Cardiac muscle cell (in vitro differentiated cells and primary cell): ENCODE measurements around the gene IMMP2L. TPM values are rescaled to one million over a fixed set of nuclear protein-coding genes. Genes with fewer than 3 reads are reported as not detected.

ENCODE experiments used
- DNase-seq, 2 donors: peaks; one replicate each; pipeline versions ENCODE4 v3.0.0 to v3.0.0-alpha.2; 2010 to 2017; ENCODE audit warnings: low read depth in 1 of 2, low spot score in 1 of 2
- H3K27ac ChIP-seq: fragments of 200-600 bp; sonication (generic); 2 replicates; pipeline ENCODE4 v1.5.1; 2016
- H3K27me3 ChIP-seq: fragments of 200-600 bp; sonication (generic); 2 replicates; pipeline ENCODE4 v1.6.0; 2016; ENCODE audit warnings: control low read depth
- H3K36me3 ChIP-seq: fragments of 200-600 bp; sonication (generic); 2 replicates; pipeline ENCODE4 v1.5.1; 2016; ENCODE audit warnings: control low read depth
- H3K4me1 ChIP-seq: fragments of 200-600 bp; sonication (generic); 2 replicates; pipeline ENCODE4 v1.8.1; 2017; ENCODE audit warnings: low read depth, mild to moderate bottlenecking, mixed run types
- H3K4me3 ChIP-seq: fragments of 200-600 bp; sonication (generic); 2 replicates; pipeline ENCODE4 v1.5.1; 2016; ENCODE audit warnings: mild to moderate bottlenecking
- H3K9me3 ChIP-seq: fragments of 200-600 bp; sonication (generic); 2 replicates; pipeline ENCODE4 v1.5.1; 2017; ENCODE audit warnings: low read depth, mild to moderate bottlenecking, control low read depth
- CTCF ChIP-seq: IDR thresholded peaks from 2 replicates; pipeline ENCODE4 v1.5.1; 2012; ENCODE audit warnings: low read depth, mild to moderate bottlenecking, low read length
- polyA plus RNA-seq: library from polyadenylated mRNA; unstranded; fragments of >200 nt; fragmentation: Nextera tagmentation; extraction: Ambion mirVana; gene quantifications from 2 replicates; pipeline ENCODE4 v1.2.1, GENCODE V29; 2016
- total RNA-seq: library from RNA; depleted of rRNA; stranded (reverse); fragments of >200 nt; gene quantifications from 2 replicates; pipeline ENCODE4 v1.2.3, GENCODE V29; 2016

The IMMP2L gene
- total and polyA plus RNA-seq, 2 experiments from 2014 or later: 6.0 to 11.9 TPM

- no peak overlapping the region for H3K27ac ChIP-seq
- no peaks in the 10 kb centered on the region for H3K36me3 ChIP-seq
- no peak for DNase-seq
- no peak for TF ChIP-seq CTCF
- no peaks in the 10 kb centered on the region for H3K4me1 ChIP-seq
- no peaks in the 10 kb centered on the region for H3K27me3 ChIP-seq
- H3K9me3 ChIP-seq: no peaks in the 10 kb centered on the region
- H3K4me3 ChIP-seq: no peak overlapping the region
Observed at GRCh38 chr7:111175908-111176441, 386.3 kb downstream of the IMMP2L start.

- no peak overlapping the region for H3K4me3 ChIP-seq
- H3K4me1 ChIP-seq: no peaks in the 10 kb centered on the region
- no peak for DNase-seq
- no peak overlapping the region for H3K27ac ChIP-seq
- H3K36me3 ChIP-seq: no peaks in the 10 kb centered on the region
- no peaks in the 10 kb centered on the region for H3K9me3 ChIP-seq
- no peaks in the 10 kb centered on the region for H3K27me3 ChIP-seq
- TF ChIP-seq CTCF: no peak
Observed at GRCh38 chr7:111174510-111174909, 387.8 kb downstream of the IMMP2L start.

- no peak overlapping the region for H3K4me3 ChIP-seq
- no peak for TF ChIP-seq CTCF
- no peak for DNase-seq
- no peaks in the 10 kb centered on the region for H3K9me3 ChIP-seq
- H3K4me1 ChIP-seq: no peaks in the 10 kb centered on the region
- no peaks in the 10 kb centered on the region for H3K27me3 ChIP-seq
- H3K27ac ChIP-seq: no peak overlapping the region
- H3K36me3 ChIP-seq: no peaks in the 10 kb centered on the region
Observed at GRCh38 chr7:111173990-111174389, 388.3 kb downstream of the IMMP2L start.

GRCh38 chr7:111173528-111173927 lies 388.8 kb downstream of the IMMP2L start:
- H3K4me3 ChIP-seq: no peak overlapping the region

GRCh38 chr7:111172564-111173257 lies 389.6 kb downstream of the IMMP2L start:
- Histone ChIP-seq H3K4me3 (no peak overlapping the region), H3K36me3 (no peaks in the 10 kb centered on the region), H3K27me3 (no peaks in the 10 kb centered on the region), H3K27ac (no peak overlapping the region), H3K4me1 (no peaks in the 10 kb centered on the region), H3K9me3 (no peaks in the 10 kb centered on the region)
- no peak for DNase-seq
- TF ChIP-seq CTCF: no peak

More at GRCh38 chr7:111173528-111173927, 388.8 kb downstream of the IMMP2L start:
- Histone ChIP-seq H3K36me3 (no peaks in the 10 kb centered on the region), H3K27me3 (no peaks in the 10 kb centered on the region), H3K9me3 (no peaks in the 10 kb centered on the region), H3K27ac (no peak overlapping the region), H3K4me1 (no peaks in the 10 kb centered on the region)
- TF ChIP-seq CTCF: no peak
- no peak for DNase-seq
